ENCODE measurements around the gene FYB2. TPM values are rescaled to one million over a fixed set of nuclear protein-coding genes. Genes with fewer than 3 reads are reported as not detected.

FYB2 gene
- total RNA-seq, 1 donor from 2014 or later: not detected

DNA sequence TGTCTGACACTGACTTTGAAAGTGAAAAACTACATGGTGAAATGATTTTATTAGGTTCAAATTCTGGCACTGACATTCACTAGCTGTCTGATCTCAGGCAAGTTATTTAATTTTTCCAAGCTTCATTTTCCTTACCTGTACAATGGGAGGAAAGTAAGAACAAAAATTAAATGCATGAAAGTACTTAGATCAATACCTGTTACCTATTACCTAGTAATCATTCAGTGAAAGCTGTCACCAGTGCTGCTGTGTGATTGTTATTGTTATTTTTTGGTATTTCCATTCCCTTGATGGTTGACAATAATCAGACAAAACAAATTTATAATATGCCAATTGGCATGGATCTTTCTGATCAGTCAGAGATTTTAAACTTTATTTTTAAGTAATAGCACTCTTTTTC, 37.0 kb upstream of the FYB2 start:
- TF ChIP-seq CTCF (conservative IDR thresholded peaks at IDR 0.05; ENCODE audit: low read depth, low read length): no peak

GRCh38 chr1:56855190-56855589, 36.0 kb upstream of the FYB2 start:
- TF ChIP-seq CTCF (conservative IDR thresholded peaks at IDR 0.05; ENCODE audit: low read depth, low read length): no peak
- no peak for DNase-seq (ENCODE audit: low read depth)
- no peak overlapping the region for H3K4me3 ChIP-seq (ENCODE audit: low read depth, low read length)

More for the DNA sequence above, 37.0 kb upstream of the FYB2 start:
- DNase-seq (ENCODE audit: low read depth): no peak
- no peak overlapping the region for H3K4me3 ChIP-seq (ENCODE audit: low read depth, low read length)

- no peak for DNase-seq (ENCODE audit: low read depth)
- no peak for TF ChIP-seq CTCF (conservative IDR thresholded peaks at IDR 0.05; ENCODE audit: low read depth, low read length)
- no peak within 1 kb of the TSS for H3K4me3 ChIP-seq (ENCODE audit: low read depth, low read length)
Observed at GRCh38 chr1:56854521-56855099, 35.4 kb upstream of the FYB2 start, which contains the start of gene C8A. Gene C8A, plus strand, starts transcription at chr1:56854797. Its CDS starts 105 bp downstream, at chr1:56854902.

- TF ChIP-seq CTCF (conservative IDR thresholded peaks at IDR 0.05; ENCODE audit: low read depth, low read length): no peak
- H3K4me3 ChIP-seq (ENCODE audit: low read depth, low read length): no peak overlapping the region
- no peak for DNase-seq (ENCODE audit: low read depth)
Observed at GRCh38 chr1:56852476-56852875, 33.3 kb upstream of the FYB2 start.

DNA sequence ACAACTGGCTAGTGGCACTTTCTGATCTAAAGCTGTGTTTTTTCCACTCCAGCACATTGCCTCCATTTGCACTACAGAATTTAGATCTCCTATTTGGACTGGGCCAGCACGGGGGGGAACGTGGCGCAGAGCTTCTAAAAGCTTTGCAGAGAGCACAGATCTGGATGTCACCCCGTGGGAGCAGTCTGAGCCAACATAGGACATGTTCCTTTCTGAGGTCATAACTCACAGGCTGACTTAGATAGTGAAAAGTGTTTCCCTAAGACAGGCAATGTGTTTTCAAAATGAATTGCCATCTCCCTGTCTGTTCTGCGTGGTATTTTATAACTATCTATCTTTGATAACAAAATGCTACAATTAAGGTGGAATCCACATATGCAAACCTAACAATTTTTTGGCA, 31.7 kb upstream of the FYB2 start:
- DNase-seq (ENCODE audit: low read depth): no peak
- TF ChIP-seq CTCF (conservative IDR thresholded peaks at IDR 0.05; ENCODE audit: low read depth, low read length): no peak
- no peak overlapping the region for H3K4me3 ChIP-seq (ENCODE audit: low read depth, low read length)

DNA sequence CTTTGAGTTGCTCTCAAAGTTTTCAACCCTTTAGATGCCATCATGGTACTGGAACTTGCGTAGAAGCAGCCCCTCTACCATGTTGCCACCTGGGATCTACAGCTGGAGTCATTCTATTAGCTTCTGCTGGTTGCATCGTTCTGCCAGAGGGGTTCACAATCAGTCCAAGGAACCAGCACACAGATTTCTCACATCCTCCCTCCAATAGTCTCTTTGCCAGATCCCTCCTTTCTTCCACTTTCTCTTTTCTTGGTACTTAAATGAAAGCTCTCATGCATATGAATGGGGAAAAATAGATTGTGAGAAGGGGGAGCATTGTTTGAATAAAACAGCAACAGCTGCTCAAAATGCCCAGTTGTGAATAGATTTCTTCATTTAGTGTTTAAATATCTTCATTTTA, 31.2 kb upstream of the FYB2 start:
- no peak overlapping the region for H3K4me3 ChIP-seq (ENCODE audit: low read depth, low read length)
- no peak for DNase-seq (ENCODE audit: low read depth)
- TF ChIP-seq CTCF (conservative IDR thresholded peaks at IDR 0.05; ENCODE audit: low read depth, low read length): no peak

DNA sequence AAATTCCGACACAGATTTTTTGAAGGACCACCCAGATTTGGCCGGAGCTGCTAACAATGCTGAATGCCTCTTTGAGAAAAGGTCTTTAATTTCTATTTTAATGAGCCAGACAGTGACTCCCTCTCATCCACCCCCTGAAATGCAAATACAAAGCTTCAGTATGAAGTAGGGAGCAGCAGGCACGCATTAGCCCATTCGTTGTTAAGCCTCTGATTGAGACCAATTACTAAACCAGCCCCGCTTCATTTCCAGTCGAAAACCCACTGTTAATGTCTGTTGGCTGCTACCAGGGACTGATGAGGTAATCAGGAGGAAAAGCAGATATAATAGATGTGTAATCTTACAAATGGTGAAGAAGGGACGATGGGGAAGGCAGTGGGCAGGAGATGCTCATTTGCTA, 30.5 kb upstream of the FYB2 start:
- no peak for DNase-seq (ENCODE audit: low read depth)
- no peak for TF ChIP-seq CTCF (conservative IDR thresholded peaks at IDR 0.05; ENCODE audit: low read depth, low read length)
- no peak overlapping the region for H3K4me3 ChIP-seq (ENCODE audit: low read depth, low read length)

All from epithelial cell of proximal tubule (primary cell).